ENCODE measurements around the gene NPLOC4. TPM values are rescaled to one million over a fixed set of nuclear protein-coding genes. Genes with fewer than 3 reads are reported as not detected.

The NPLOC4 gene
- total and polyA plus RNA-seq, 2 of the 13 experiments (the other 11 are each of a cell fraction or from before 2014, with no cell fraction given), result 57.0 to 97.0 TPM

- TF ChIP-seq ZNF407 (CRISPR knock-in tag; IDR thresholded peaks at IDR 0.05; ENCODE audit: not compliant biosample characterization) (peak; percentile 29), KAT2B (IDR thresholded peaks at IDR 0.05; ENCODE audit: borderline replicate concordance, low read depth, low read length) (no peak), GMEB1 (CRISPR knock-in tag; IDR thresholded peaks at IDR 0.05; ENCODE audit: borderline replicate concordance) (peak; percentile 98), ZNF639 (CRISPR knock-in tag; conservative IDR thresholded peaks at IDR 0.05) (0 out of 2 replicates have a peak, but pooled peaks have one; percentile 74), ATRX (CRISPR knock-in tag; IDR thresholded peaks at IDR 0.05; ENCODE audit: borderline replicate concordance) (no peak), ZNF30 (CRISPR knock-in tag; IDR thresholded peaks at IDR 0.05) (no peak), ZNF609 (CRISPR knock-in tag; IDR thresholded peaks at IDR 0.05; ENCODE audit: borderline replicate concordance) (no peak), PAF1 (CRISPR knock-in tag; IDR thresholded peaks at IDR 0.05) (no peak), ZBTB3 (CRISPR knock-in tag; IDR thresholded peaks at IDR 0.05; ENCODE audit: borderline replicate concordance, low read depth) (0 out of 2 replicates have a peak, but pooled peaks have one; percentile 49), ZNF672 (CRISPR knock-in tag; IDR thresholded peaks at IDR 0.05) (no peak), ZNF10 (CRISPR knock-in tag; IDR thresholded peaks at IDR 0.05; ENCODE audit: borderline replicate concordance, low read depth) (no peak)
Observed at GRCh38 chr17:81683584-81684441, 46.9 kb upstream of the NPLOC4 start, which contains the start of the genes ARL16 and HGS (continued).

All from HepG2 (cell line).